Spleen (tissue), 7 donors: ENCODE data around the gene TRABD.

Experiments
- POLR2A ChIP-seq, 3 donors: fragments of 450-650 bp; IDR thresholded peaks; one replicate each; pipeline ENCODE4 v1.5.1; 2017; ENCODE audit warnings: antibody characterized with exemption in 3 of 3, mild to moderate bottlenecking in 1 of 3
- POLR2AphosphoS5 ChIP-seq, 3 donors: sonication (generic); formaldehyde crosslinking; IDR thresholded peaks; one replicate each; pipeline ENCODE4 v1.5.1; 2017; ENCODE audit warnings: antibody characterized with exemption in 3 of 3
- TF ChIP-seq, protein P1 (sequence below), 11 experiments: fragments of 200-600 bp in 7 of 11; fragments of 450-650 bp in 4 of 11; sonication (generic) in 4 of 11; IDR thresholded peaks in 8 of 11; conservative IDR thresholded peaks in 3 of 11; 1 replicate in 7 of 11; 2 replicates in 4 of 11; pipeline versions ENCODE4 v1.4.0 to v1.8.0; 2016 to 2021; ENCODE audit warnings: antibody characterized with exemption in 11 of 11, inconsistent platforms in 4 of 11, mild to moderate bottlenecking in 1 of 11
- donor health status: DM: no; HTN: no; CAD: no; lungs with moderate emphysema.
- donor health status: DM: no; HTN: no; CAD: no.
- donor health status: DM: no; HTN: no; CAD: no.

DNA sequence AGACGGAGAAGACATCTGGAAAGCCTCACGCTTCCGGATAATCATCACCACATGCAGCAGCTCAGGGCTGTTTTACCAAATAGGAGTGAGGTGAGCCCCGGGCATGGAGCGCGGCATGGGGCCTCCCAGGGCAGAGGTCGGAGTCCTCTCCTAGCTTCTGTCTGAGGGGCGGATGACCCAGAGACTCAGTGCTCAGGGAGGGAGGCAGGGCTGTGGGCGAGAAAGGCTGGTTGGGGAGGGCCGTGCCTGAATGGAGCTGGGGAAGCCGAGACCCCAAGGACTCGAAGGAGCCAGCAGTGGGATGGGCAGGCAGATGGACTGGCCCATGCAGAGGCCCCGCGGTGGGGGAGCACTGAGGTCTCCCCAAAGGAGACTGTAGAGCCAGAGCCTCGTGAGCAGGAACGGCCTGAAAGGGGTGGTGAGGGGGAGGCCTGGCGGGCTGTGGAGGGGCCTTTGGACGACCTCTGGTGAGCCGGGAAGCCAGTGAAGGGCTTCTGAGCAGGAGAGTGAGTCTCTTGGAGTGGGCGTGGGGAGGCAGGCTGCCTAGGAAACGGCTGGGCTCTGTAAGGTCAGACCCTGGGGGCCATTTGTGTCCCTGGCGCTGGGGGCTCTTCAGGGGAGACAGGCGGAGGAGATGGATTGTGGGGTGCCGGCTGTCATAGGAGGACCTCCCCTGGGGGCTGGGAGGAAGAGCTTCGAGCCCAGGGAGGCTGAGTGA is 39.8 kb upstream of the TRABD start:
- TF ChIP-seq, protein P1, sequence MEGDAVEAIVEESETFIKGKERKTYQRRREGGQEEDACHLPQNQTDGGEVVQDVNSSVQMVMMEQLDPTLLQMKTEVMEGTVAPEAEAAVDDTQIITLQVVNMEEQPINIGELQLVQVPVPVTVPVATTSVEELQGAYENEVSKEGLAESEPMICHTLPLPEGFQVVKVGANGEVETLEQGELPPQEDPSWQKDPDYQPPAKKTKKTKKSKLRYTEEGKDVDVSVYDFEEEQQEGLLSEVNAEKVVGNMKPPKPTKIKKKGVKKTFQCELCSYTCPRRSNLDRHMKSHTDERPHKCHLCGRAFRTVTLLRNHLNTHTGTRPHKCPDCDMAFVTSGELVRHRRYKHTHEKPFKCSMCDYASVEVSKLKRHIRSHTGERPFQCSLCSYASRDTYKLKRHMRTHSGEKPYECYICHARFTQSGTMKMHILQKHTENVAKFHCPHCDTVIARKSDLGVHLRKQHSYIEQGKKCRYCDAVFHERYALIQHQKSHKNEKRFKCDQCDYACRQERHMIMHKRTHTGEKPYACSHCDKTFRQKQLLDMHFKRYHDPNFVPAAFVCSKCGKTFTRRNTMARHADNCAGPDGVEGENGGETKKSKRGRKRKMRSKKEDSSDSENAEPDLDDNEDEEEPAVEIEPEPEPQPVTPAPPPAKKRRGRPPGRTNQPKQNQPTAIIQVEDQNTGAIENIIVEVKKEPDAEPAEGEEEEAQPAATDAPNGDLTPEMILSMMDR (IDR thresholded peaks at IDR 0.05 in 8 of 11, conservative IDR thresholded peaks at IDR 0.05 in 3 of 11), result no peak
- no peak for TF ChIP-seq POLR2A (IDR thresholded peaks at IDR 0.05)
- no peak for TF ChIP-seq POLR2AphosphoS5 (IDR thresholded peaks at IDR 0.05)
